ENCODE measurements around the gene GNGT1.
"Not testable (repeated sequence)": the region's sequence is repeated elsewhere in the genome, so short reads cannot be mapped to it uniquely, and the experiment has no call there.

Gene GNGT1

GRCh38 chr7:93902777-93903423, 3.5 kb upstream of the GNGT1 start:
- no peak overlapping the region for H3K27ac ChIP-seq (ENCODE audit: low read length, poor library complexity, severe bottlenecking)
- H3K23ac ChIP-seq (ENCODE audit: low read length in 2 of 2) = no peak overlapping the region
- H3K9ac ChIP-seq (ENCODE audit: low read length) = no peak overlapping the region
- no peaks in the 10 kb centered on the region for H3K27me3 ChIP-seq (ENCODE audit: control insufficient read depth in 1 of 2, insufficient read depth in 1 of 2, low read length in 2 of 2)
- H2BK5ac ChIP-seq (ENCODE audit: low read depth, low read length, poor library complexity, severe bottlenecking) = no peak overlapping the region
- peak overlapping the region in 1 of 2 experiments; percentile 39 for H2BK12ac ChIP-seq (ENCODE audit: low read length in 2 of 2)
- no peaks in the 10 kb centered on the region for H3K36me3 ChIP-seq (ENCODE audit: control insufficient read depth in 1 of 2, insufficient read depth in 2 of 2, low read depth in 1 of 2, low read length in 2 of 2)
- peak overlapping the region; percentile 21 for H2AK5ac ChIP-seq (ENCODE audit: low read length, severe bottlenecking)
- no peak overlapping the region for H4K91ac ChIP-seq (ENCODE audit: low read length)
- no peak overlapping the region for H3K4me2 ChIP-seq (ENCODE audit: low read length, poor library complexity, severe bottlenecking)
- H2BK120ac ChIP-seq (ENCODE audit: low read depth, low read length) = no peak overlapping the region
- H2AFZ ChIP-seq (ENCODE audit: low read depth, low read length) = no peak overlapping the region
- H3K4me3 ChIP-seq (ENCODE audit: insufficient read depth in 1 of 2, low read depth in 1 of 2, low read length in 2 of 2) = no peak overlapping the region
- H3K79me1 ChIP-seq (replicated peaks; ENCODE audit: low read length, poor library complexity, severe bottlenecking) = no peaks in the 10 kb centered on the region
- peak; percentile 63 for DNase-seq
- no peak overlapping the region for H3K14ac ChIP-seq (ENCODE audit: low read length in 2 of 2)
- WGBS = no CpG with 5 or more reads among the region's 1 CpG
- H3K4me1 ChIP-seq (ENCODE audit: control insufficient read depth, insufficient read depth, low read depth, low read length) = no peaks in the 10 kb centered on the region
- H3K18ac ChIP-seq (ENCODE audit: low read depth in 1 of 2, low read length in 2 of 2) = no peak overlapping the region
- H3K4ac ChIP-seq (ENCODE audit: low read depth in 1 of 2, low read length in 2 of 2) = no peak overlapping the region
- no peaks in the 10 kb centered on the region for H3K9me3 ChIP-seq (ENCODE audit: control insufficient read depth, low read length)
- no peak overlapping the region for H4K8ac ChIP-seq (ENCODE audit: low read length)
- H2BK15ac ChIP-seq (ENCODE audit: low read depth, poor library complexity, severe bottlenecking) = no peak overlapping the region

GRCh38 chr7:93910076-93910994, 4.0 kb downstream of the GNGT1 start:
- no CpG with 5 or more reads among the region's 3 CpGs for WGBS
- no peaks in the 10 kb centered on the region for H3K79me1 ChIP-seq (replicated peaks; ENCODE audit: low read length, poor library complexity, severe bottlenecking)
- no peak overlapping the region for H3K27ac ChIP-seq (ENCODE audit: low read length, poor library complexity, severe bottlenecking)

GRCh38 chr7:93911242-93911641, 4.9 kb downstream of the GNGT1 start:
- WGBS = no CpG with 5 or more reads among the region's 3 CpGs
- H2BK15ac ChIP-seq (ENCODE audit: low read depth, poor library complexity, severe bottlenecking); H3K14ac ChIP-seq (ENCODE audit: low read length in 2 of 2); H2AFZ ChIP-seq (ENCODE audit: low read depth, low read length); H3K18ac ChIP-seq (ENCODE audit: low read depth in 1 of 2, low read length in 2 of 2); H3K4me2 ChIP-seq (ENCODE audit: low read length, poor library complexity, severe bottlenecking); DNase-seq; H3K4me1 ChIP-seq (ENCODE audit: control insufficient read depth, insufficient read depth, low read depth, low read length); H3K27me3 ChIP-seq (ENCODE audit: control insufficient read depth in 1 of 2, insufficient read depth in 1 of 2, low read length in 2 of 2); H4K8ac ChIP-seq (ENCODE audit: low read length); H2BK12ac ChIP-seq (ENCODE audit: low read length in 2 of 2); H2BK5ac ChIP-seq (ENCODE audit: low read depth, low read length, poor library complexity, severe bottlenecking); H2BK120ac ChIP-seq (ENCODE audit: low read depth, low read length); H3K79me1 ChIP-seq (replicated peaks; ENCODE audit: low read length, poor library complexity, severe bottlenecking); H3K4ac ChIP-seq (ENCODE audit: low read depth in 1 of 2, low read length in 2 of 2); H3K27ac ChIP-seq (ENCODE audit: low read length, poor library complexity, severe bottlenecking); H4K91ac ChIP-seq (ENCODE audit: low read length); H3K9me3 ChIP-seq (ENCODE audit: control insufficient read depth, low read length); H3K23ac ChIP-seq (ENCODE audit: low read length in 2 of 2); H2AK5ac ChIP-seq (ENCODE audit: low read length, severe bottlenecking); H3K36me3 ChIP-seq (ENCODE audit: control insufficient read depth in 1 of 2, insufficient read depth in 2 of 2, low read depth in 1 of 2, low read length in 2 of 2); H3K4me3 ChIP-seq (ENCODE audit: insufficient read depth in 1 of 2, low read depth in 1 of 2, low read length in 2 of 2): not testable (repeated sequence)
- H3K9ac ChIP-seq (ENCODE audit: low read length) = peak overlapping the region; percentile 65

More at GRCh38 chr7:93910076-93910994, 4.0 kb downstream of the GNGT1 start:
- Histone ChIP-seq H3K4ac (ENCODE audit: low read depth in 1 of 2, low read length in 2 of 2) (no peak overlapping the region), H2BK5ac (ENCODE audit: low read depth, low read length, poor library complexity, severe bottlenecking) (no peak overlapping the region), H4K8ac (ENCODE audit: low read length) (no peak overlapping the region), H3K4me1 (ENCODE audit: control insufficient read depth, insufficient read depth, low read depth, low read length) (no peaks in the 10 kb centered on the region), H4K91ac (ENCODE audit: low read length) (no peak overlapping the region), H3K36me3 (ENCODE audit: control insufficient read depth in 1 of 2, insufficient read depth in 2 of 2, low read depth in 1 of 2, low read length in 2 of 2) (no peaks in the 10 kb centered on the region), H3K27me3 (ENCODE audit: control insufficient read depth in 1 of 2, insufficient read depth in 1 of 2, low read length in 2 of 2) (no peaks in the 10 kb centered on the region), H3K18ac (ENCODE audit: low read depth in 1 of 2, low read length in 2 of 2) (no peak overlapping the region), H3K4me3 (ENCODE audit: insufficient read depth in 1 of 2, low read depth in 1 of 2, low read length in 2 of 2) (no peak overlapping the region), H3K4me2 (ENCODE audit: low read length, poor library complexity, severe bottlenecking) (no peak overlapping the region), H2AK5ac (ENCODE audit: low read length, severe bottlenecking) (no peak overlapping the region), H2BK120ac (ENCODE audit: low read depth, low read length) (no peak overlapping the region), H3K14ac (ENCODE audit: low read length in 2 of 2) (no peak overlapping the region), H2BK12ac (ENCODE audit: low read length in 2 of 2) (no peak overlapping the region), H3K23ac (ENCODE audit: low read length in 2 of 2) (no peak overlapping the region), H3K9me3 (ENCODE audit: control insufficient read depth, low read length) (no peaks in the 10 kb centered on the region), H3K9ac (ENCODE audit: low read length) (peak overlapping the region; percentile 65), H2BK15ac (ENCODE audit: low read depth, poor library complexity, severe bottlenecking) (no peak overlapping the region), H2AFZ (ENCODE audit: low read depth, low read length) (no peak overlapping the region)
- DNase-seq = peak; percentile 58

GRCh38 chr7:93911661-93912060, 5.3 kb downstream of the GNGT1 start:
- not testable (repeated sequence) for H3K4me3 ChIP-seq (ENCODE audit: insufficient read depth in 1 of 2, low read depth in 1 of 2, low read length in 2 of 2); DNase-seq; H2AK5ac ChIP-seq (ENCODE audit: low read length, severe bottlenecking); H3K4me2 ChIP-seq (ENCODE audit: low read length, poor library complexity, severe bottlenecking); H2BK12ac ChIP-seq (ENCODE audit: low read length in 2 of 2); H3K23ac ChIP-seq (ENCODE audit: low read length in 2 of 2); H4K8ac ChIP-seq (ENCODE audit: low read length); H4K91ac ChIP-seq (ENCODE audit: low read length); H2BK120ac ChIP-seq (ENCODE audit: low read depth, low read length); H3K27ac ChIP-seq (ENCODE audit: low read length, poor library complexity, severe bottlenecking); H3K14ac ChIP-seq (ENCODE audit: low read length in 2 of 2); H3K9ac ChIP-seq (ENCODE audit: low read length); H3K36me3 ChIP-seq (ENCODE audit: control insufficient read depth in 1 of 2, insufficient read depth in 2 of 2, low read depth in 1 of 2, low read length in 2 of 2); H2BK15ac ChIP-seq (ENCODE audit: low read depth, poor library complexity, severe bottlenecking); H3K27me3 ChIP-seq (ENCODE audit: control insufficient read depth in 1 of 2, insufficient read depth in 1 of 2, low read length in 2 of 2); H3K79me1 ChIP-seq (replicated peaks; ENCODE audit: low read length, poor library complexity, severe bottlenecking); H3K9me3 ChIP-seq (ENCODE audit: control insufficient read depth, low read length); H3K4me1 ChIP-seq (ENCODE audit: control insufficient read depth, insufficient read depth, low read depth, low read length); H2BK5ac ChIP-seq (ENCODE audit: low read depth, low read length, poor library complexity, severe bottlenecking); H2AFZ ChIP-seq (ENCODE audit: low read depth, low read length); H3K4ac ChIP-seq (ENCODE audit: low read depth in 1 of 2, low read length in 2 of 2); H3K18ac ChIP-seq (ENCODE audit: low read depth in 1 of 2, low read length in 2 of 2)

Data from mesenchymal stem cell (in vitro differentiated cells and primary cell).